Caco-2 (cell line): ENCODE data around the gene PGAP3. TPM values are rescaled to one million over a fixed set of nuclear protein-coding genes. Genes with fewer than 3 reads are reported as not detected.

ENCODE experiments used
- BruUV-seq: library from RNA; stranded (reverse); fragments of 400-500 nt; replicated peaks from 2 replicates; lab custom pipeline; 2021; lab: Mats Ljungman, UMichigan
- CTCF ChIA-PET: fragments of 300-600 bp; sonication (Branson Sonifier 250); formaldehyde crosslinking; loops from one replicate; lab custom pipeline; 2022; ENCODE audit warnings: antibody characterized with exemption; lab: Charles Lee
- POLR2A ChIA-PET: fragments of 300-600 bp; sonication (Branson Sonifier 250); formaldehyde crosslinking; loops from one replicate; lab custom pipeline; 2022; ENCODE audit warnings: antibody characterized with exemption; lab: Charles Lee
- DNase-seq, 2 experiments: peaks; one replicate each; pipeline versions ENCODE4 v3.0.0 to v3.0.0-alpha.2; 2020 to 2022
- H3K27me3 ChIP-seq: replicated peaks from 2 replicates; pipeline ENCODE4 v1.6.0; 2011; ENCODE audit warnings: low read length; ENCODE audit not compliant: control insufficient read depth, insufficient read depth
- H3K36me3 ChIP-seq: 2 replicates; pipeline ENCODE4 v1.5.1; 2011; ENCODE audit warnings: low read length; ENCODE audit not compliant: control insufficient read depth, insufficient read depth
- H3K4me1 ChIP-seq: fragments of 250-450 bp; sonication (Bioruptor Pico); 2 replicates; pipeline ENCODE4 v1.5.1; 2020; ENCODE audit warnings: mild to moderate bottlenecking
- H3K4me3 ChIP-seq: 2 replicates; pipeline ENCODE4 v1.5.1; 2011; ENCODE audit warnings: low read depth, mild to moderate bottlenecking, control low read depth, low read length
- H3K9me3 ChIP-seq: fragments of 250-450 bp; sonication (Bioruptor Pico); 2 replicates; pipeline ENCODE4 v1.5.1; 2020; ENCODE audit warnings: mild to moderate bottlenecking, moderate library complexity
- H3K27ac Mint-ChIP-seq: one replicate; pipeline ENCODE4 v1.8.0; 2022; ENCODE audit warnings: mixed read lengths; ENCODE audit not compliant: unreplicated experiment
- H3K27me3 Mint-ChIP-seq: one replicate; pipeline ENCODE4 v1.8.0; 2022; ENCODE audit warnings: mixed read lengths; ENCODE audit not compliant: insufficient read depth, unreplicated experiment
- H3K36me3 Mint-ChIP-seq: one replicate; pipeline ENCODE4 v1.8.0; 2022; ENCODE audit warnings: mild to moderate bottlenecking, mixed read lengths; ENCODE audit not compliant: insufficient read depth, unreplicated experiment
- H3K4me1 Mint-ChIP-seq: one replicate; pipeline ENCODE4 v1.8.0; 2022; ENCODE audit warnings: low read depth, mixed read lengths; ENCODE audit not compliant: unreplicated experiment
- H3K4me3 Mint-ChIP-seq: one replicate; pipeline ENCODE4 v1.8.0; 2022; ENCODE audit warnings: mild to moderate bottlenecking, moderate library complexity, mixed read lengths; ENCODE audit not compliant: unreplicated experiment
- H3K9me3 Mint-ChIP-seq: one replicate; pipeline ENCODE4 v1.8.0; 2022; ENCODE audit warnings: mixed read lengths; ENCODE audit not compliant: unreplicated experiment
- intact Hi-C: fragments of 100-400 bp; cut with micrococcal nuclease; formaldehyde crosslinking; loops from one replicate; pipeline ENCODE4 v1.10.0; 2022; ENCODE audit not compliant: unreplicated experiment
- total RNA-seq: library from RNA; stranded (reverse); gene quantifications from 2 replicates; pipeline ENCODE4 v1.2.3, GENCODE V29; 2022
- TF ChIP-seq, protein P1 (sequence below), 2 experiments: fragments of 200-600 bp in 1 of 2; IDR thresholded peaks; 1 replicate in 1 of 2; 2 replicates in 1 of 2; pipeline versions ENCODE4 v1.5.1 to v1.8.0; 2011 to 2022; ENCODE audit warnings: antibody characterized with exemption in 1 of 2, control low read depth in 1 of 2, inconsistent platforms in 1 of 2, low read depth in 1 of 2, low read length in 1 of 2, mild to moderate bottlenecking in 1 of 2, moderate library complexity in 1 of 2; ENCODE audit not compliant: insufficient read depth in 1 of 2, severe bottlenecking in 1 of 2, unreplicated experiment in 1 of 2

The PGAP3 gene
- total RNA-seq, 1 experiment from 2014 or later: 14.7 TPM

GRCh38 chr17:39641883-39642282, 46.0 kb downstream of the PGAP3 start:
- no TSS peak for BruUV-seq
- no peaks in the 10 kb centered on the region for H3K9me3 Mint-ChIP-seq
- POLR2A ChIA-PET: no interaction called here
- no peak overlapping the region for H3K27ac Mint-ChIP-seq
- no peak overlapping the region for H3K4me3 Mint-ChIP-seq
- peaks cover 11% of the 10 kb centered on the region for H3K4me1 Mint-ChIP-seq
- H3K27me3 Mint-ChIP-seq: no peaks in the 10 kb centered on the region
- Histone ChIP-seq H3K4me1 (no peaks in the 10 kb centered on the region), H3K27me3 (no peaks in the 10 kb centered on the region), H3K9me3 (no peaks in the 10 kb centered on the region), H3K4me3 (no peak overlapping the region), H3K36me3 (no peaks in the 10 kb centered on the region)
- intact Hi-C loops: no loop called here
- H3K36me3 Mint-ChIP-seq: no peaks in the 10 kb centered on the region
- DNase-seq: no peak
- TF ChIP-seq, protein P1, sequence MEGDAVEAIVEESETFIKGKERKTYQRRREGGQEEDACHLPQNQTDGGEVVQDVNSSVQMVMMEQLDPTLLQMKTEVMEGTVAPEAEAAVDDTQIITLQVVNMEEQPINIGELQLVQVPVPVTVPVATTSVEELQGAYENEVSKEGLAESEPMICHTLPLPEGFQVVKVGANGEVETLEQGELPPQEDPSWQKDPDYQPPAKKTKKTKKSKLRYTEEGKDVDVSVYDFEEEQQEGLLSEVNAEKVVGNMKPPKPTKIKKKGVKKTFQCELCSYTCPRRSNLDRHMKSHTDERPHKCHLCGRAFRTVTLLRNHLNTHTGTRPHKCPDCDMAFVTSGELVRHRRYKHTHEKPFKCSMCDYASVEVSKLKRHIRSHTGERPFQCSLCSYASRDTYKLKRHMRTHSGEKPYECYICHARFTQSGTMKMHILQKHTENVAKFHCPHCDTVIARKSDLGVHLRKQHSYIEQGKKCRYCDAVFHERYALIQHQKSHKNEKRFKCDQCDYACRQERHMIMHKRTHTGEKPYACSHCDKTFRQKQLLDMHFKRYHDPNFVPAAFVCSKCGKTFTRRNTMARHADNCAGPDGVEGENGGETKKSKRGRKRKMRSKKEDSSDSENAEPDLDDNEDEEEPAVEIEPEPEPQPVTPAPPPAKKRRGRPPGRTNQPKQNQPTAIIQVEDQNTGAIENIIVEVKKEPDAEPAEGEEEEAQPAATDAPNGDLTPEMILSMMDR (IDR thresholded peaks at IDR 0.05; ENCODE audit: insufficient read depth in 1 of 2, low read depth in 1 of 2, low read length in 1 of 2, severe bottlenecking in 1 of 2, unreplicated experiment in 1 of 2): no peak
- CTCF ChIA-PET: no interaction called here

GRCh38 chr17:39641097-39641496, 46.8 kb downstream of the PGAP3 start:
- Mint-ChIP-seq H3K9me3 (no peaks in the 10 kb centered on the region), H3K4me1 (peaks cover 11% of the 10 kb centered on the region), H3K4me3 (no peak overlapping the region), H3K36me3 (no peaks in the 10 kb centered on the region), H3K27me3 (no peaks in the 10 kb centered on the region), H3K27ac (no peak overlapping the region)
- no peak for DNase-seq
- ChIA-PET POLR2A (no interaction called here), CTCF (no interaction called here)
- BruUV-seq: no TSS peak
- intact Hi-C loops: no loop called here
- Histone ChIP-seq H3K36me3 (no peaks in the 10 kb centered on the region), H3K27me3 (no peaks in the 10 kb centered on the region), H3K4me3 (no peak overlapping the region), H3K9me3 (no peaks in the 10 kb centered on the region), H3K4me1 (peaks cover 5% of the 10 kb centered on the region)
- TF ChIP-seq, protein P1 (IDR thresholded peaks at IDR 0.05; ENCODE audit: insufficient read depth in 1 of 2, low read depth in 1 of 2, low read length in 1 of 2, severe bottlenecking in 1 of 2, unreplicated experiment in 1 of 2): no peak

DNA sequence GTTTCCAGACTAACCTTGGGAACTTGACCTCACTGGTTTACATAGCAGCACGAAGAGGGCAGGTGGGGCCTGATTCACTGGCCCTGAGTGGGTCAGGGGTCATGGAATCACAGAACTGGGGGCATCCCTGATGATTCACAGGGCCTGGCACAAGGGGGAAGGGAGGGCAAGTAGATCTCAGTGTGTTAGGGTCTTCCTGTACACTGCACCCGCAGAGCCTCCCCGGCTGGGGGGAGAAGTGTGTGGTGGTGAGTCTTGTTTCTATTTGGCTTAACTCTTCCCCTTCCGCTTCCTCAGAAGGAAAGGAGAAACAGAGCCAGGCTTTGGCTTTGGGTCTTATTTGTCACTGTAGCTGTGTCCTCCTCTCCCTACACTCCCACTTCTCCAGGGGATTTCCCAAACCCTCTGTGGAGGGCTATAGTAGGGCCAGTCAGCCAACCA, 47.2 kb downstream of the PGAP3 start:
- Histone ChIP-seq H3K27me3 (no peaks in the 10 kb centered on the region), H3K4me1 (peaks cover 5% of the 10 kb centered on the region), H3K36me3 (no peaks in the 10 kb centered on the region), H3K4me3 (no peak overlapping the region), H3K9me3 (no peaks in the 10 kb centered on the region)
- no peak overlapping the region for H3K27ac Mint-ChIP-seq
- no peak overlapping the region for H3K4me3 Mint-ChIP-seq
- TF ChIP-seq, protein P1 (IDR thresholded peaks at IDR 0.05; ENCODE audit: insufficient read depth in 1 of 2, low read depth in 1 of 2, low read length in 1 of 2, severe bottlenecking in 1 of 2, unreplicated experiment in 1 of 2): no peak
- no peaks in the 10 kb centered on the region for H3K9me3 Mint-ChIP-seq
- CTCF ChIA-PET: no interaction called here
- no TSS peak for BruUV-seq
- no peaks in the 10 kb centered on the region for H3K36me3 Mint-ChIP-seq
- POLR2A ChIA-PET: no interaction called here
- no peaks in the 10 kb centered on the region for H3K27me3 Mint-ChIP-seq
- intact Hi-C loops: no loop called here
- no peak for DNase-seq
- H3K4me1 Mint-ChIP-seq: peaks cover 11% of the 10 kb centered on the region
